Activated naive CD8-positive, alpha-beta T cell (primary cell): ENCODE data around the gene LDB3.
"Not testable (repeated sequence)": the region's sequence is repeated elsewhere in the genome, so short reads cannot be mapped to it uniquely, and the experiment has no call there.

Source experiments
- H3K27ac Mint-ChIP-seq: one replicate; pipeline ENCODE4 v1.8.0; 2021; ENCODE audit warnings: mixed read lengths
- H3K27me3 Mint-ChIP-seq: one replicate; pipeline ENCODE4 v1.8.0; 2021; ENCODE audit warnings: mixed read lengths
- H3K36me3 Mint-ChIP-seq: one replicate; pipeline ENCODE4 v1.8.0; 2021; ENCODE audit warnings: mixed read lengths
- H3K4me1 Mint-ChIP-seq: one replicate; pipeline ENCODE4 v1.8.0; 2021; ENCODE audit warnings: low read depth, mixed read lengths
- H3K4me3 Mint-ChIP-seq: one replicate; pipeline ENCODE4 v1.8.0; 2021; ENCODE audit warnings: mild to moderate bottlenecking, mixed read lengths
- H3K9me3 Mint-ChIP-seq: one replicate; pipeline ENCODE4 v1.8.0; 2021; ENCODE audit warnings: low read depth, mixed read lengths

The LDB3 gene

DNA sequence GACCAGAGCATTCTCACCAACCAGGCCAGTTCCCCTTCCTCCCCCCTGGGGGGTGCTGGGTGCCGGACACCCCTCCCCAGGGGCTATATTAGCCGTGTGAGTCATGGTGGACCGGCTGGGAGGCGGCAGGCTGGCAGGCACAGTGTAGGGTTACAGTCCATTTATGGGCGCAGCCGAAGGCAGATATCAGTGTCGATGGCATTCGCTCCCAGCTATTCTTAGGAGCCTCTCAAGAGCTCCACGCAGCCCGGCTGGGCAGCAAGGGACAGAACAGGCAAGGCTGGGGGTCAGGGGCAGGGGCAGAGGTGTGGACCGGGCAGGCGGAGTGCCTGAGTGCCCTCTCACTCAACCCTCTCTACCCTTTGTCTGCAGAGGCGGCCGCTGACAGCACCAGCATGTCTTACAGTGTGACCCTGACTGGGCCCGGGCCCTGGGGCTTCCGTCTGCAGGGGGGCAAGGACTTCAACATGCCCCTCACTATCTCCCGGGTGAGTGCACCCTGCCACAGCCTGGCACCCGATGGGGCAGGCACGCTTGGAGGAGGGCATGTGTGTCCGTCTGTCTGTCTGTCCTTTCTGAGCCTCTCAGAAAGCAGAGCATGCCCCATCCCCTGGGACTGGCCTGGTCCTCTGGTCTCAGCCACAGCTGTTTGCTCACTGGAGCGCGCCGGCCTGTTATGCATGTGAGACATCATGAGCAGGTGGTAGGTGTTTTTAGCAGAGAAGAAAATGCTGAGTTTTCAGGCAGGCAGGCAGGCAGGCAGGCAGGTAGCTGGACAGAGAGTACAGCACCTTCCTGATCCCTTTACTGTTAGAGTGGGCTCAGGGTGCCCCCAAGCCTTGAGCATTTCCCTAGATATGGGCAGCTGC lies at the start of gene LDB3:
Gene LDB3 (plus strand): TSS at position 215 of the 869 bp plus-strand sequence. CDS start 181 bp downstream, at position 396.
- no peak within 1 kb of the TSS for H3K4me3 Mint-ChIP-seq
- no peaks in the 10 kb centered on the region for H3K36me3 Mint-ChIP-seq
- no peak within 1 kb of the TSS for H3K27ac Mint-ChIP-seq
- H3K9me3 Mint-ChIP-seq: no peaks in the 10 kb centered on the region
- H3K4me1 Mint-ChIP-seq: no peaks in the 10 kb centered on the region
- no peaks in the 10 kb centered on the region for H3K27me3 Mint-ChIP-seq

GRCh38 chr10:86628311-86628710 lies 40.0 kb upstream of the LDB3 start:
- Mint-ChIP-seq H3K4me1 (peaks cover 1% of the 10 kb centered on the region), H3K27ac (no peak overlapping the region), H3K36me3 (no peaks in the 10 kb centered on the region), H3K9me3 (no peaks in the 10 kb centered on the region), H3K4me3 (no peak overlapping the region), H3K27me3 (peaks cover 17% of the 10 kb centered on the region)

- Mint-ChIP-seq H3K9me3 (no peaks in the 10 kb centered on the region), H3K36me3 (no peaks in the 10 kb centered on the region), H3K4me1 (peaks cover 1% of the 10 kb centered on the region), H3K27ac (no peak overlapping the region), H3K27me3 (peaks cover 23% of the 10 kb centered on the region), H3K4me3 (no peak overlapping the region)
Measured at GRCh38 chr10:86630079-86630478, 38.2 kb upstream of the LDB3 start.

DNA sequence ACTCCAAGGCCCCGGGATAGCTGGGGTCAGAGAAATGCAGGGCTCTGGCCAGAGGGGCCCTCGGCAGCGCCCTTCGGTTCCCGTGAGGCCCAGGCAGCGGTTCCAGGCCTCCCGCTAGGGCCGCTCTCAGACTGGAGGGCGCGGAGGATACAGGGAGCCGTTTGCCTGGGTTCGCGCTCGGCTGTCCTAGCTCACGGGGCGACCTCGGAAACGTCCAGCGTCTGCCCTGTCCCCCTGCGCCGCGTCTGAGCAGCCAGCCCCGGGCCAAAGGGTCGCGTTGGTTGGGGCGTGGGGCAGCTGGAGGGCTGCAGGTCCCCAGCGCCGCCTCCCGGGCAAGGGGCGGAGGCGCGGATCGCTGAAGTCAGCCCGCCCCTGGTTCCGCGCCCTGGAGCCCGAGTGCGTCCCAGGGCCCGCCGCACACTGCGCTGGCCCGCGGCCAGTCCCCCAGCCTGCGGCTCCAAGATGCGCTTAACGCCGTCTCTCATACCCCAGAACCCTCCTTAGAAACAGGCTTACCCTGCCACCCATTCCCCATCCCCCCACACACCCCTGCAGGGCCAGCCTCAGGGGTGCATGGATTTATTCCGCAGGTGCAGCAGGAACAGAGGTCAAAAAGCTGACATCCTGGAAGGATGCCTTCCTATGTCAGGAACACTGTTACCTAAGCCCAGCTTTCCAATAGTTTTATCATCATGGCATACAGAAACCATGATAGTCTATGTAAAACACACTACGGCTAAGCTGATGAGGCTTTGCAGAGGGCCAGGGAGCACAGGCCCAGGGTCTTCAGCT lies 36.1 kb upstream of the LDB3 start:
- Mint-ChIP-seq H3K9me3 (no peaks in the 10 kb centered on the region), H3K36me3 (no peaks in the 10 kb centered on the region), H3K27ac (no peak overlapping the region), H3K27me3 (peaks cover 26% of the 10 kb centered on the region), H3K4me1 (peaks cover 1% of the 10 kb centered on the region), H3K4me3 (no peak overlapping the region)

DNA sequence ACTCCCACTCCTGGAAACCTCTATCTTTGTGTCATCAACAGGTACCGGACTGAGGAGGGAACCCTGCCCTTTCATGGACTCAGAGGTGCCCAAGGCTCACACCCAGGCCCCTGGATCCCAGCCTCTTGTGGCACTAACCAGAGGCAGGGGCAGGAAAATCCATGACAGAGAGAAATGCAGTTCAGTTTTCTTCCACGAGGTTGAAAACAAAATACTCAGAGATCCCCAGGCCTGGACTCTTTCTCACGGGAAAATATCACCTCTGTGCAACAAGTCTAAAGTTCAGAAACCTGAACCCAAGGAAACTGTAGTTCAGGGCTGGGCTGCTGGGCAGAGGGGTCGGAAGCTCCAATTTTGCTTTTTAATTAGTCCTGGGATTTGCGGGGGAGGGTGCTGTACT lies 35.4 kb upstream of the LDB3 start:
- peaks cover 26% of the 10 kb centered on the region for H3K27me3 Mint-ChIP-seq
- H3K9me3 Mint-ChIP-seq: no peaks in the 10 kb centered on the region
- peaks cover 1% of the 10 kb centered on the region for H3K4me1 Mint-ChIP-seq
- H3K4me3 Mint-ChIP-seq: no peak overlapping the region
- no peak overlapping the region for H3K27ac Mint-ChIP-seq
- no peaks in the 10 kb centered on the region for H3K36me3 Mint-ChIP-seq

- Mint-ChIP-seq H3K4me3 (no peak overlapping the region), H3K36me3 (no peaks in the 10 kb centered on the region), H3K4me1 (peaks cover 1% of the 10 kb centered on the region), H3K27ac (no peak overlapping the region), H3K9me3 (no peaks in the 10 kb centered on the region), H3K27me3 (peaks cover 26% of the 10 kb centered on the region)
Measured at GRCh38 chr10:86635402-86635801, 32.9 kb upstream of the LDB3 start.

- Mint-ChIP-seq H3K27ac (no peak overlapping the region), H3K36me3 (no peaks in the 10 kb centered on the region), H3K27me3 (peaks cover 22% of the 10 kb centered on the region), H3K4me3 (no peak overlapping the region), H3K9me3 (peaks cover 1% of the 10 kb centered on the region), H3K4me1 (peaks cover 1% of the 10 kb centered on the region)
Measured at GRCh38 chr10:86636311-86636710, 32.0 kb upstream of the LDB3 start.

DNA sequence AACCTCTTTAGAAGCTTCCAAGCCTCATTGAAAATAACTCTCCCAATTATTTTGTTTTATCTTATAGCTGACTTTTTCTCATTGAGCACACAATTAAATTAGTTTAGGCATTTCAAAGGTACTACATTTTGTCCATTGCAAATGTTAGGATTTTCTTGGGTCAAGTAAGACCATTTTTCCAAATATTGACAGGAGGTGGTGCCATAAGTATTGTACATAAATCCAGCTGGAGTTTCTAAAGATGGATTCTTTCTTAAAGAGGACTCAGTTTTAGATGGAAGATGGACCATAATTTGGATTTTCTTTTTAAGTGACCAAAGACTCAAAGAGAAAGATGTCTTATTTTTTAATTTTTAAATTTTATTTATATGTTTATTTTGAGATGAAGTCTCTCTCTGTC lies 26.3 kb upstream of the LDB3 start:
- H3K27ac Mint-ChIP-seq: no peak overlapping the region
- H3K27me3 Mint-ChIP-seq: peaks cover 4% of the 10 kb centered on the region
- H3K4me1 Mint-ChIP-seq: no peaks in the 10 kb centered on the region
- peaks cover 9% of the 10 kb centered on the region for H3K9me3 Mint-ChIP-seq
- H3K36me3 Mint-ChIP-seq: peaks cover 5% of the 10 kb centered on the region
- no peak overlapping the region for H3K4me3 Mint-ChIP-seq

GRCh38 chr10:86642499-86642898 lies 25.8 kb upstream of the LDB3 start:
- Mint-ChIP-seq H3K27ac (no peak overlapping the region), H3K4me1 (no peaks in the 10 kb centered on the region), H3K27me3 (peaks cover 4% of the 10 kb centered on the region), H3K9me3 (peaks cover 9% of the 10 kb centered on the region), H3K36me3 (peaks cover 5% of the 10 kb centered on the region), H3K4me3 (no peak overlapping the region)

- H3K4me1 Mint-ChIP-seq: no peaks in the 10 kb centered on the region
- no peak overlapping the region for H3K4me3 Mint-ChIP-seq
- peaks cover 5% of the 10 kb centered on the region for H3K36me3 Mint-ChIP-seq
- peaks cover 9% of the 10 kb centered on the region for H3K9me3 Mint-ChIP-seq
- no peak overlapping the region for H3K27ac Mint-ChIP-seq
- H3K27me3 Mint-ChIP-seq: peaks cover 4% of the 10 kb centered on the region
Measured at GRCh38 chr10:86644152-86644793, 24.0 kb upstream of the LDB3 start.

DNA sequence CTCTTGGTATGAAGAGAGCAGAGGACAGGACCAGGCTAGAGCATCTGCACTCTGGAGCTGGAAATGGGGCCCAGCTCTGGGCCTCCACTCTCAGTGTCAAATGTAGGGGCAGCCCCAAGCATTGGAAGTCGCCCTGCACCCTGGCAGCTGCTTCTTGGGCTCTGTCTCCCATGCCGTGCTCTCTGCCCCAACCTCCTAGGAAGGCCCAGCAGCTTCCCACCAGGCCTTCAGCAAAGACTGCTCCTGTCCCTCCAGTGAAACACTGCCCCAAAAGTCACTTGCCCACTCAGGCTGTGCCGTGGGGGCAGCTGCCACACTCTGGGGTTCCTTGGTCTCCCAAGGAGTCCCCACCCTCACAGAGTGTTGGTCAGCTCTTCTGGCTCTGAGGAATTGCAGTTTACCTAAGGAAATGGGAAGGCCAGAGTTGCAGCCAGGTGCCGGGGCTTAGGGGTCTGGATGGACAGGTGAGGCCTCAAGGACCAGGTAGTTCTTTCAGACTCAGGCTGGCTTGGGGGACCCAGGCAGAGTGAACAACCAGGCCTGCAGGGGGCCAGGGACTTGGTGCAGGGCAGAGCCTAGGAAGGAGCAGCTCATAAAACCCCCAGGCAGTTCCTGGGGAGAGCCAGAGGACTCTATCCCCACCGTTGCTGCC lies 23.4 kb upstream of the LDB3 start:
- Mint-ChIP-seq H3K4me3 (no peak overlapping the region), H3K9me3 (peaks cover 9% of the 10 kb centered on the region), H3K36me3 (peaks cover 5% of the 10 kb centered on the region), H3K4me1 (no peaks in the 10 kb centered on the region), H3K27me3 (peaks cover 4% of the 10 kb centered on the region), H3K27ac (no peak overlapping the region)

GRCh38 chr10:86645621-86646165 lies 22.6 kb upstream of the LDB3 start:
- not testable (repeated sequence) for H3K4me1 Mint-ChIP-seq, H3K4me3 Mint-ChIP-seq, H3K27ac Mint-ChIP-seq, H3K36me3 Mint-ChIP-seq, H3K9me3 Mint-ChIP-seq, H3K27me3 Mint-ChIP-seq

- Mint-ChIP-seq H3K4me3 (no peak overlapping the region), H3K27me3 (peaks cover 2% of the 10 kb centered on the region), H3K9me3 (peaks cover 6% of the 10 kb centered on the region), H3K27ac (no peak overlapping the region), H3K36me3 (peaks cover 5% of the 10 kb centered on the region), H3K4me1 (no peaks in the 10 kb centered on the region)
Measured at GRCh38 chr10:86646532-86646931, 21.8 kb upstream of the LDB3 start.

- peaks cover 2% of the 10 kb centered on the region for H3K36me3 Mint-ChIP-seq
- H3K27me3 Mint-ChIP-seq: no peaks in the 10 kb centered on the region
- no peaks in the 10 kb centered on the region for H3K4me1 Mint-ChIP-seq
- H3K9me3 Mint-ChIP-seq: peaks cover 2% of the 10 kb centered on the region
- H3K4me3 Mint-ChIP-seq: no peak overlapping the region
- no peak overlapping the region for H3K27ac Mint-ChIP-seq
Measured at GRCh38 chr10:86646933-86647332, 21.4 kb upstream of the LDB3 start.
